GM12873 (cell line): ENCODE measurements around the gene UHRF1.

Experiments
- CTCF ChIP-seq: IDR thresholded peaks from 2 replicates; pipeline ENCODE4 v1.5.1; 2012; ENCODE audit warnings: low read depth, mild to moderate bottlenecking, moderate library complexity, low read length, control low read depth; ENCODE audit not compliant: insufficient read depth; ENCODE audit errors: missing control alignments

UHRF1 gene

DNA sequence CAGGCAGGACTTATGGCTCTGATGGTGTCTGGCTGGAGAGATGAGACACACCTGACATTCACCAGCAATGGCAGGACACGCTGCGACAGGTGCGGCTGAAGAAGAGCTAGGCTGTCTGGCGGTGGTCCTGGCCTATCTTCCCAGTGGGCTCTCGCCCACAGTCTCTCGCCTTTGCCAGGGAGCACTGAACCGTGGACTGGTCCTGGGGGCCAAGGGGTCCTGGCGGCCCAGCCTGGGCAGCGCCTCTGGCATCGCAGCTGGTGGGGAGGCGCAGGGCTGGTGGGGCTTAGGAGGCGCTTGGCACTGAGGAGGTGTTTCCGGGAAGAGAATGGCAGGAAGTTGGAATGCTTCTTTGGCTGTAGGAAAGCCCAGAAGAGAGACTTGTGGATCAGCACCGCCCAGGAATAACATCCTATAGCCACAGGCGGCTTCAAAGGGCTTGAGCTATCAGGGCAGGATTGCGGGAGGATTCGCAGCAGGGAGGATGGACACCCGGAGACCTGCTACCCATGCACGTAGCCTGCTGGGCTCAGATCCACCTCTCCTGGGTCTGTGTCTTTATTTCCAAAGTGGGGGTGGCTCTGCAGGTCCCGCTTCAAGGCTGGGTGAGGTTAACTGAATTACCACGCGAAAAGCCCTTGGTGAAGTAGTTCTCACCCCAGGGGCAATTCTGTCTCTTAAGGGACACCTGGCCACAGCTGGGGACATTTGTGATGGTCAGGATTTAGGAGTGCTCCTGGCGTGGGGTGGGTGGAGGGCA, 74.2 kb downstream of the UHRF1 start:
- TF ChIP-seq CTCF = no peak

DNA sequence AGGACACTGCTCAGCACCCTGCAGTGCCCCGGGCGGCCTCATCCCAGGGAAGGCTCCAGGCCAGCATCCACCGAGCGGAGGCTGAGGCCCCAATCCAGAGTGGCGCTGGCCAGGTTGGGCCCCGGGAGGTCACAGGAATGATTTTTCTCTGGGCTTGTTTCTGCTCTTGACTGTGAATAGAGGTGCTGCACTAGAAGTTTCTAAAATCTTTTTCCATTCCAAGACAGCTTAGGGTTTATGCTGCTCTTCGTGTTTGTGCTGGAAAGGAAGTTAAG, 74.7 kb downstream of the UHRF1 start:
- no peak for TF ChIP-seq CTCF

- no peak for TF ChIP-seq CTCF
Measured at GRCh38 chr19:4984438-4984990, 75.2 kb downstream of the UHRF1 start.

- TF ChIP-seq CTCF = no peak
Measured at GRCh38 chr19:4985551-4985991, 76.3 kb downstream of the UHRF1 start.

DNA sequence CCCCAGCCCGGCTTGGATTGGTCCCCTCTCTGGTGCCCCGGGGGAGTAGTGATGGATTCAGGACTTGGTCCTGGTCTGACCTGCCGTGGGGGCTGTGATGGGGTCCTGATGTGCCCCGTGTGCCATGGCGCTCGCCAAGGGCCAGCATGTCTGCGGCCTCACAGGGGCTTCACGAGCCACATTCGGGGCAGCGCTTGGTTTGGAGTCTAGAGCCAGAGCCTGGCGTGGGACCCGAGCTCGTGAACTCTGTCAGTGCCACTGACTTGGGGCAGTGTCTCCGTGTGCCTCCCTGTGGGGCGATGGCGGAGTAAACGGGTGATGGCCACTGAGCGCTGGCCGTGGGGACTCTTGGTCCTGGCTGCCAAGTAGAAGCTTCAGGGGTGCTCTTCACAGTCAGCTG, 76.8 kb downstream of the UHRF1 start:
- TF ChIP-seq CTCF = no peak

GRCh38 chr19:4986471-4986891, 77.2 kb downstream of the UHRF1 start:
- no peak for TF ChIP-seq CTCF

DNA sequence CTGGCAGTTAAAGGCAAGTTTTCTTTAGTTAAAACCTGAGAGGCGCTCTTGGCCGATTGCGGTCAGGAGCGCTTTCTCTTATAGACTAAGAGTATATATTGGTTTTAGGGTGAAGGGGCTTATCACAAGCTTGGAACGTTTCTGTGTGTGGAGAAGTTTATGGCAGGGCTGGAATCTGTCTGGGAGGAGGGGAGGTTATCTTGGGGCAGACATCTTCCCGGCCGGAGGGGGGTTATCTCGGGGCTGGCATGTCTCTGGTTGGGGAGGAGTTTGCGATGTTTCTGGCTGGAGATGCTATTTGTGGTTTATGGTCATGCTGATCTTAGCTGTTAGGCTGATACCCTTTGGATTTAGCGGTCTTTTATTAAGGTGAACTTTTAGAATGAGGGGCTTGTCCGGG, 78.0 kb downstream of the UHRF1 start:
- TF ChIP-seq CTCF = no peak
